Activated naive CD4-positive, alpha-beta T cell treated with anti-CD3 and anti-CD28 coated beads, Interleukin-2, amount 50 U/mL, for 72 hours (primary cell): ENCODE measurements around the gene TWNK. TPM values are rescaled to one million over a fixed set of nuclear protein-coding genes. Genes with fewer than 3 reads are reported as not detected.

Experiments used
- ATAC-seq, 2 donors: fragments of 150-1000 bp; cut with Tn5 transposase; 2 replicates each; pipeline ENCODE4 v1.10.0; 2021; ENCODE audit warnings: mild to moderate bottlenecking in 2 of 2, moderate library complexity in 2 of 2
- DNase-seq, 2 donors: peaks; one replicate each; pipeline ENCODE4 v3.0.0; 2021 to 2022; ENCODE audit warnings: low spot score in 2 of 2
- H3K27ac Mint-ChIP-seq, 2 donors: one replicate each; pipeline ENCODE4 v1.8.0; 2022; ENCODE audit warnings: mild to moderate bottlenecking in 2 of 2, mixed read lengths in 2 of 2
- H3K36me3 Mint-ChIP-seq, 2 donors: one replicate each; pipeline ENCODE4 v1.8.0; 2022; ENCODE audit warnings: mixed read lengths in 2 of 2
- H3K9me3 Mint-ChIP-seq, 2 donors: one replicate each; pipeline ENCODE4 v1.8.0; 2022; ENCODE audit warnings: mixed read lengths in 2 of 2
- total RNA-seq, 2 donors: library from RNA; stranded (reverse); gene quantifications; one replicate each; pipeline ENCODE4 v1.2.3, GENCODE V29; 2022

TWNK gene
- total RNA-seq, 2 donors from 2014 or later, result 11.6 to 17.0 TPM

GRCh38 chr10:101012525-101013364 is 25.4 kb downstream of the TWNK start:
- ATAC-seq (peak; percentile 85 to 90), DNase-seq (peak; percentile 76 to 83)
- Mint-ChIP-seq H3K27ac (peak overlapping the region; percentile 33 to 57), H3K36me3 (no peaks in the 10 kb centered on the region), H3K9me3 (no peaks in the 10 kb centered on the region)

- Mint-ChIP-seq H3K9me3 (no peaks in the 10 kb centered on the region), H3K36me3 (no peaks in the 10 kb centered on the region), H3K27ac (peak overlapping the region; percentile 33 to 57)
- no peak for ATAC-seq
- no peak for DNase-seq
Measured at GRCh38 chr10:101013365-101013825, 26.1 kb downstream of the TWNK start.

- Mint-ChIP-seq H3K27ac (peak overlapping the region in 1 of 2 donors; percentile 41), H3K9me3 (no peaks in the 10 kb centered on the region), H3K36me3 (no peaks in the 10 kb centered on the region)
- DNase-seq (peak; percentile 71 to 90), ATAC-seq (peak; percentile 33 to 40)
Measured at GRCh38 chr10:101014230-101014884, 27.0 kb downstream of the TWNK start.

- DNase-seq (peak in 1 of 2 donors; percentile 28), ATAC-seq (peak in 1 of 2 donors; percentile 46)
- H3K9me3 Mint-ChIP-seq, result no peaks in the 10 kb centered on the region
- no peaks in the 10 kb centered on the region for H3K36me3 Mint-ChIP-seq
- no peak overlapping the region for H3K27ac Mint-ChIP-seq
Measured at GRCh38 chr10:101014966-101015581, 27.7 kb downstream of the TWNK start.

- Mint-ChIP-seq H3K36me3 (no peaks in the 10 kb centered on the region), H3K27ac (no peak overlapping the region), H3K9me3 (no peaks in the 10 kb centered on the region)
- no peak for ATAC-seq
- DNase-seq, result no peak
Measured at GRCh38 chr10:101015582-101015973, 28.2 kb downstream of the TWNK start.

GRCh38 chr10:101016814-101017213 is 29.5 kb downstream of the TWNK start:
- Mint-ChIP-seq H3K9me3 (no peaks in the 10 kb centered on the region), H3K27ac (no peak overlapping the region), H3K36me3 (no peaks in the 10 kb centered on the region)
- ATAC-seq (no peak), DNase-seq (no peak)

- no peaks in the 10 kb centered on the region for H3K9me3 Mint-ChIP-seq
Measured at GRCh38 chr10:101018118-101018599, 30.8 kb downstream of the TWNK start.

GRCh38 chr10:101018600-101019439 is 31.5 kb downstream of the TWNK start:
- H3K27ac Mint-ChIP-seq, result no peak overlapping the region
- H3K9me3 Mint-ChIP-seq, result no peaks in the 10 kb centered on the region
- H3K36me3 Mint-ChIP-seq, result no peaks in the 10 kb centered on the region
- ATAC-seq (peak; percentile 81 to 82), DNase-seq (peak; percentile 71 to 93)

More at GRCh38 chr10:101018118-101018599, 30.8 kb downstream of the TWNK start:
- Mint-ChIP-seq H3K36me3 (no peaks in the 10 kb centered on the region), H3K27ac (no peak overlapping the region)
- DNase-seq, result no peak
- ATAC-seq, result no peak

- Mint-ChIP-seq H3K36me3 (no peaks in the 10 kb centered on the region), H3K9me3 (no peaks in the 10 kb centered on the region), H3K27ac (no peak overlapping the region)
- no peak for ATAC-seq
- no peak for DNase-seq
Measured at GRCh38 chr10:101019440-101019703, 32.0 kb downstream of the TWNK start.

- ATAC-seq (no peak), DNase-seq (no peak)
- Mint-ChIP-seq H3K9me3 (no peaks in the 10 kb centered on the region), H3K27ac (no peak overlapping the region), H3K36me3 (no peaks in the 10 kb centered on the region)
Measured at GRCh38 chr10:101020427-101021075, 33.2 kb downstream of the TWNK start.

- ATAC-seq, result no peak
- H3K27ac Mint-ChIP-seq, result no peak overlapping the region
- H3K9me3 Mint-ChIP-seq, result no peaks in the 10 kb centered on the region
- H3K36me3 Mint-ChIP-seq, result no peaks in the 10 kb centered on the region
- no peak for DNase-seq
Measured at GRCh38 chr10:101021239-101021638, 33.9 kb downstream of the TWNK start.

GRCh38 chr10:101021692-101022251 is 34.4 kb downstream of the TWNK start:
- no peaks in the 10 kb centered on the region for H3K36me3 Mint-ChIP-seq
- DNase-seq, result no peak

GRCh38 chr10:101022967-101023705 is 35.8 kb downstream of the TWNK start:
- no peak for ATAC-seq
- no peaks in the 10 kb centered on the region for H3K9me3 Mint-ChIP-seq
- peak overlapping the region in 1 of 2 donors; percentile 50 for H3K27ac Mint-ChIP-seq
- no peaks in the 10 kb centered on the region for H3K36me3 Mint-ChIP-seq
- DNase-seq, result no peak

More at GRCh38 chr10:101021692-101022251, 34.4 kb downstream of the TWNK start:
- Mint-ChIP-seq H3K9me3 (no peaks in the 10 kb centered on the region), H3K27ac (no peak overlapping the region)
- ATAC-seq, result no peak

- H3K36me3 Mint-ChIP-seq, result no peaks in the 10 kb centered on the region
- no peak overlapping the region for H3K27ac Mint-ChIP-seq
Measured at GRCh38 chr10:101027106-101027720, 39.9 kb downstream of the TWNK start.

More at GRCh38 chr10:101027106-101027720, 39.9 kb downstream of the TWNK start:
- no peak for ATAC-seq
- no peaks in the 10 kb centered on the region for H3K9me3 Mint-ChIP-seq
- no peak for DNase-seq
